ENCODE data around the gene PHACTR3.

Gene PHACTR3

DNA sequence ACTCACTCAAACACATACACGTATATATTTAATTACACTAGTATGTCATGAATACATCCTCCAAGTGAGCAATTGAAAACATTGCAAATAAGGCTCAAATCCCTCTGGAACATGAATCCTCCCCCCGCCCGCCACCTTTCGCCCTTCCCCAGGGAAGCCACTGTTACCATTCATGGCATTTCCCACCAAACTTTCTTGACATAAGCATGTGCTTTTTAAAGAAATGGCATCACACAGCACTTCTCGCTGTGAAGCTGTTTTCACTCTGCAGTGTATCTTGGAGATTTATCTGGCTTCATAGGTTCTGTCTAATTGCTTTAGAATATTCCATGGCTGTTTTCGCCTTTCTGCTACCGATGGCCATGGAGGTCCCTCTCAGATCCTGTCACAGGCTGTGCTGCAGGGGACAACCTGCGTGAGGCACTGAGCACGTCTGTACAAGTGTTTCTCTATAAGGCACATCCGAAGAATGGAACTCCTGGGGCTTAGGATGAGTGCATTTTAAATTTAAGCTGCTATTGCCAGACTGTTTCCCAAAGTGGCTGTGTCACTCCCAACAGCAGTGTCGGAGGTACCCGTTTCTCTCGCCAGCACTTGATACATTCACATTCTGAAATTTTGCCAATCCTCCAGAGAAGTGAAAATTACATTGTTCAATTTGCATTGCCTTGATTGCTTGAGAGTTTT is 22.2 kb upstream of the PHACTR3 start:
- TF ChIP-seq CTCF (IDR thresholded peaks at IDR 0.05): no peak

DNA sequence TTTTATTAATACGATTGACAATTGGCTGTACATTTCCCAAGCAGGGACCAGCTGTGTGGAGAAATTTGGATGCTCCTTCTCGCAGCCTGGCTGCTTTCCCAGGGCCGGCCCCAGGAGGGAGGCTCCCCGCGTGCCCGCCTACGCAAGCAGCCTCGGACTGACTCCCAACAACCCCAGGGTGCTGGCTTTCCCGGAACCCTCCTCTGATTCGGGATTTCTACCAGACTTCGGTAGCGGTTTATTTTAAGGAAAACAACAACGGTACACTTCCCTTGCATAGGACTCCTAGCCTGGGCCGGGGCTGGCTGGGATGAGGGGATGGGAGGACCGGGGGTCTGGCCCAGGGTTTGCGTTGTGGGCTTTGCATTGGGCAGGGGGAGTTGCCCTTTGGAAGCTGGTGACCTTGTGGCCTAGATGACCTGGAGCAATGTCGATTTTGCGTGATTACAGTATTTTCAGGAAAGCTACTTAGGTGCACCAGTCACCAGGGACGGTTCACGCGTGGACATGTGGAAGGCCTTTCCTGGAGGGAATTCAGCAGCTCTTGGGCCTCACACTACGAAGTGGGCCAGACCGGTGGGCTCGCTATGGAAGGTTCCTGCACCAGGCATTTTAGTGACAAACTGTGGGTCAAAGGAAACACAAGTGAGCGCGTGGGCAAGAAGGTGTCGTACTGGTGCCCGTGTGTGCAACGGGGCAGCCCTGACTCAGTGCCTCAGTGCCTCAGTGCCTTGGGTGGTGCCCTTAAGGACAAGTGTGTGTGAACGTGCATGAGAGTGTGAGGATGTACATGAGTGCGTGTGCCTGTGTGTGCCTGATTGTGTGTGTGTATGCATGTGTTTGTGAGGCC is 20.7 kb upstream of the PHACTR3 start:
- TF ChIP-seq CTCF (IDR thresholded peaks at IDR 0.05): no peak

GRCh38 chr20:59584278-59584925 is 19.9 kb upstream of the PHACTR3 start:
- no peak for TF ChIP-seq CTCF (IDR thresholded peaks at IDR 0.05)

DNA sequence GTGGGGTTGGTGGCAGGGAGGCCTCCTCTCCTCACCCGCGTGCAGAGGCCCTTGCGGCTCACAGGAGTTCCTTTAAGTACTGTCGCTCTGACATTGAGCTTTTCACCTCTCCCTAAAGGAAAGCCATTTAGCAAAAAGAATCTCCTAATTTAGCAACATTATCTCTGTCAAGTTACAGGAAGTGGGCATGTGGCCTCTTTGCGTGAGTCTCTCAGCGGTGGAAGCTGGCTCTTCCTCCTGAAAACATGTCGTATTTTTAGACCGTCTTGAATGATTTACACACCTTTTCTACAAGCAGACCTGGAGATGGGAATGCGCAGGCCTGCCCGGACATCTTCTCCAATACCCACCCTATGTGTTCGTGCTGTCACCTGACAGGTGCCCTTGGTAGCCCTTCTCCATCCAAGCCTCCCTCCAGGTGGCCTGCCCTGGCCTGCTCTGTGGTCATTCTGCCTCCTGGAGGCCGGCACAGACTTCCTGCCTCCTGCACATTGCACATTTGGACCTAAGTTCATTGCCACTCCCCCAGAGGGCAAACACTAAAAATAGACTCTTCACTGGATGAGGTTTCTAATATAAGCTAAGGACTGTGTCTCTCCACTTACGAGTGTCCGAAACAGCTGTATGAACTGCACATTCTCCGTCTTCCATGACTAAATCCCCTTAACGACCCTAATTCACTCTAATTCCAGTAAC is 18.5 kb upstream of the PHACTR3 start:
- TF ChIP-seq CTCF (IDR thresholded peaks at IDR 0.05): no peak

DNA sequence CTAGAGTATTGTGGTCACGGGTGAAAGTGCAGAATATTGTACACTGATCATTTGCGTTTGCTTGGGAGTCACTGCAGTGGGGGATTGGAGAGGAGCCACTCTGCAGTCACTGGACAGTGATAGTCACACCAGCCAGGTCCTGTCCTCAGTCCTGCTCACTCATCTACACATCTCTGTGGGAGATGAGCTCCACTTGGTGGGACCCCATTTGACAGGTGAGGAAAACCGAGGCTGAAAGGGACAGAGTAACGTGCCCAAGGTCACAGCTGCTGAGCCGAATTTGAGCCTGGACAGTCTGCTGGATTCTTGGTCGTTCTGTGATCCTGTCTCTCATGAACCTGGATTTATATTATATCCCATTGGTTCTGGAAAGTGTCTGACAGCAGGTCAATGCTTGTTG is 17.7 kb upstream of the PHACTR3 start:
- no peak for TF ChIP-seq CTCF (IDR thresholded peaks at IDR 0.05)

DNA sequence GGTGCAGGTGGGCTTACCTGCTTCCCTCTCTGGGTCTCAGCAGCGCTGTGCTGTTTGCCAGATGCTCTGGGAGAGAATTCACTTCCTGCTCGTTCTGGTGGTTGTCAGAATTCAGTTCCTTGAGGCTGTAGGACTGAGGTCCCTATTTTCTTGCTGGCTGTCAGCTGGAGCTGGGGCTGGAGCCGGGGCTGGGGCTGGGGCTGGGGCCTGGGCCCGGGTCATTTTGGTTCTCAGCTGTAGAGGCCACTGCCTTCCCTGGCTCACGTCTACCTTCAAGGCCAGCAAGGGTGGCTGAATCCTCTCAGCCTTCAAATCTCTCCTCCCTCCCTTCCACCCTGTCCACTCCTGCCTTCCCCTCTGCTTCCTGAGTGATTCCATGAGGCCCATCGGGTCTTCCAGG is 16.8 kb upstream of the PHACTR3 start:
- TF ChIP-seq CTCF (IDR thresholded peaks at IDR 0.05): no peak

DNA sequence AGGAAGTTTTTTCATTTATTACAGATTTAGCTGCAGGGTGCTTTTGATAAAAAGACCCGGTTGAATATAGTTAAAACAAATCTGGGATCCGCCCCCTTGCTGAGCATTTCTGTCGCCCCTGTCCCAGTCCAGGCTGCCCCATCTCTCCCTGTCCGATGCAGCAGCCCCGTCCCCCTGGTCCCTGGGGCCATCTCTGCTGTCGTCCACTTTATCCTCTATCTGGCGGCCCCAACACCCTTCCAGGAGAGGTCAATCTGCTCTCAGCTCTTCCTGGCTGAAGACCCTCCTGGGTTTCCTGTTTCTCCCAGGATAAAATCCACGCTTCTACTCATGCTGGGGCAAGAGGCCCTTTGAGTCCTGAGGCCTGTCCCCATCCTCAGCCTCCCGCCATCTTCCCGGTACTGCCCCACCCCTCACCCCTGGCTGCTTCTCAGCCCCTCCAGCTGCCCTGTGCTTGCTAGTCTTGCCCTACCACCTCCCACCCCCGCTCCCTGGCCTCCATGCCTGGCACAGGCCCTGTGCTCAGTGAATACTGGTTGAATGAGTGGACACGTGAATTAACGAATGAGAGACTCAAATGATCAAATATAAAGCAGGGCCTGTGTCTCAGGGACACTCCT is 16.0 kb upstream of the PHACTR3 start:
- no peak for TF ChIP-seq CTCF (IDR thresholded peaks at IDR 0.05)

Measured in LNCAP (cell line).